DND-41 (cell line): ENCODE results near the gene PUDP.

Source experiments
- ATAC-seq: fragments of 200-7000 bp; cut with Tn5 transposase; 3 replicates; pipeline ENCODE4 v1.9.1; 2021; ENCODE audit warnings: low read depth; ENCODE audit not compliant: insufficient read depth
- DNase-seq: peaks from one replicate; pipeline ENCODE4 v3.0.0-alpha.2; 2020
- H2AFZ ChIP-seq: 2 replicates; pipeline ENCODE4 v1.6.0; 2012; ENCODE audit warnings: low read depth, low read length
- H3K27ac ChIP-seq: 2 replicates; pipeline ENCODE4 v1.5.1; 2012; ENCODE audit warnings: low read length, inconsistent platforms
- H3K27me3 ChIP-seq: fragments of 200-600 bp; sonication (generic); 2 replicates; pipeline ENCODE4 v1.6.0; 2012; ENCODE audit warnings: low read length, mild to moderate bottlenecking, inconsistent platforms; ENCODE audit not compliant: insufficient read depth, poor library complexity
- H3K36me3 ChIP-seq: 2 replicates; pipeline ENCODE4 v1.5.1; 2012; ENCODE audit warnings: low read length, inconsistent platforms; ENCODE audit not compliant: insufficient read depth
- H3K4me1 ChIP-seq: 2 replicates; pipeline ENCODE4 v1.5.1; 2012; ENCODE audit warnings: mild to moderate bottlenecking, low read length; ENCODE audit not compliant: insufficient read depth
- H3K4me2 ChIP-seq: 2 replicates; pipeline ENCODE4 v1.6.0; 2012; ENCODE audit warnings: mild to moderate bottlenecking, moderate library complexity, low read length, inconsistent platforms; ENCODE audit not compliant: insufficient read depth
- H3K4me3 ChIP-seq, 2 experiments: fragments of 200-600 bp in 1 of 2; shearing (Covaris generic) in 1 of 2; 2 replicates each; pipeline ENCODE4 v1.5.1; 2012 to 2016; ENCODE audit warnings: inconsistent platforms in 2 of 2, low read length in 2 of 2, mild to moderate bottlenecking in 2 of 2, low read depth in 1 of 2, moderate library complexity in 1 of 2
- H3K79me2 ChIP-seq: 2 replicates; pipeline ENCODE4 v1.6.0; 2012; ENCODE audit warnings: low read length, inconsistent platforms; ENCODE audit not compliant: insufficient read depth
- H3K9ac ChIP-seq: 2 replicates; pipeline ENCODE4 v1.6.0; 2012; ENCODE audit warnings: low read depth, mild to moderate bottlenecking, inconsistent platforms, low read length, moderate library complexity
- H3K9me3 ChIP-seq: 2 replicates; pipeline ENCODE4 v1.5.1; 2012; ENCODE audit warnings: low read length, moderate library complexity, mild to moderate bottlenecking, inconsistent platforms; ENCODE audit not compliant: insufficient read depth, severe bottlenecking
- H4K20me1 ChIP-seq: 2 replicates; pipeline ENCODE4 v1.6.0; 2012; ENCODE audit warnings: low read length; ENCODE audit not compliant: insufficient read depth
- CTCF ChIP-seq: IDR thresholded peaks from 2 replicates; pipeline ENCODE4 v1.5.1; 2012; ENCODE audit warnings: borderline replicate concordance, low read length, moderate library complexity, mild to moderate bottlenecking; ENCODE audit not compliant: poor library complexity, severe bottlenecking; ENCODE audit errors: extremely low read depth
- EZH2 ChIP-seq: IDR thresholded peaks from 3 replicates; pipeline ENCODE4 v1.6.1; 2012; ENCODE audit warnings: borderline replicate concordance, low read depth, mild to moderate bottlenecking, moderate library complexity, low read length, inconsistent platforms; ENCODE audit not compliant: severe bottlenecking

Gene PUDP

GRCh38 chrX:7083468-7084396 is 64.2 kb downstream of the PUDP start:
- H3K36me3 ChIP-seq, result peaks cover 34% of the 10 kb centered on the region
- peaks cover 98% of the 10 kb centered on the region for H3K4me1 ChIP-seq
- peak; percentile 75 for ATAC-seq
- TF ChIP-seq CTCF, result no peak
- no peak for TF ChIP-seq EZH2
- H3K4me3 ChIP-seq, result peak overlapping the region in 1 of 2 experiments; percentile 40; a peak in 1 of 4 replicates
- H3K79me2 ChIP-seq, result peaks cover 76% of the 10 kb centered on the region
- peak; percentile 89 for DNase-seq
- peak overlapping the region; percentile 100 for H3K27ac ChIP-seq
- no peaks in the 10 kb centered on the region for H4K20me1 ChIP-seq
- peak overlapping the region; percentile 71 for H3K9ac ChIP-seq
- no peak overlapping the region for H2AFZ ChIP-seq
- H3K9me3 ChIP-seq, result no peaks in the 10 kb centered on the region
- no peaks in the 10 kb centered on the region for H3K27me3 ChIP-seq
- peak overlapping the region; percentile 54 for H3K4me2 ChIP-seq

GRCh38 chrX:7083021-7083420 is 64.9 kb downstream of the PUDP start:
- Histone ChIP-seq H3K79me2 (peaks cover 77% of the 10 kb centered on the region), H3K9ac (peak overlapping the region; percentile 71), H3K9me3 (no peaks in the 10 kb centered on the region), H2AFZ (no peak overlapping the region), H3K27me3 (no peaks in the 10 kb centered on the region), H3K27ac (peak overlapping the region; percentile 99), H3K36me3 (peaks cover 34% of the 10 kb centered on the region), H3K4me2 (peak overlapping the region; percentile 54), H3K4me1 (peaks cover 98% of the 10 kb centered on the region), H3K4me3 (peak overlapping the region in 1 of 2 experiments; percentile 40; a peak in 1 of 4 replicates), H4K20me1 (no peaks in the 10 kb centered on the region)
- TF ChIP-seq CTCF (no peak), EZH2 (no peak)
- ATAC-seq (peak; percentile 16; the same call in 2 of the 3 replicates), DNase-seq (peak; percentile 54)

GRCh38 chrX:7082556-7082955 is 65.4 kb downstream of the PUDP start:
- peaks cover 98% of the 10 kb centered on the region for H3K4me1 ChIP-seq
- DNase-seq, result peak; percentile 62
- peak overlapping the region; percentile 54; the same call in 1 of the 2 replicates for H3K4me2 ChIP-seq
- H3K4me3 ChIP-seq, result peak overlapping the region in 1 of 2 experiments; percentile 40; a peak in 1 of 4 replicates
- no peak overlapping the region for H2AFZ ChIP-seq
- H3K36me3 ChIP-seq, result peaks cover 34% of the 10 kb centered on the region
- no peaks in the 10 kb centered on the region for H3K27me3 ChIP-seq
- peak overlapping the region; percentile 99 for H3K27ac ChIP-seq
- H3K9ac ChIP-seq, result peak overlapping the region; percentile 71
- TF ChIP-seq CTCF (no peak), EZH2 (no peak)
- H4K20me1 ChIP-seq, result no peaks in the 10 kb centered on the region
- H3K9me3 ChIP-seq, result no peaks in the 10 kb centered on the region
- ATAC-seq, result peak; percentile 6; the same call in 1 of the 3 replicates
- H3K79me2 ChIP-seq, result peaks cover 77% of the 10 kb centered on the region
